Activated T-cell treated with anti-CD3 and anti-CD28 coated beads for 4 hours (primary cell): ENCODE measurements around the gene C3orf22.

ENCODE experiments used
- DNase-seq: peaks from one replicate; pipeline ENCODE4 v3.0.0-alpha.2; 2020

C3orf22 gene

GRCh38 chr3:126556637-126557414 is 1.9 kb downstream of the C3orf22 start:
- no peak for DNase-seq

- DNase-seq: no peak
These were observed 2.7 kb downstream of the C3orf22 start for GRCh38 chr3:126555795-126556636.

GRCh38 chr3:126554560-126555525 is 3.9 kb downstream of the C3orf22 start:
- no peak for DNase-seq

GRCh38 chr3:126553284-126554084 is 5.2 kb downstream of the C3orf22 start:
- DNase-seq: no peak

- no peak for DNase-seq
These were observed 5.9 kb downstream of the C3orf22 start for GRCh38 chr3:126552688-126553283.

- no peak for DNase-seq
These were observed 6.7 kb downstream of the C3orf22 start for GRCh38 chr3:126551839-126552687.

GRCh38 chr3:126551121-126551838 is 7.5 kb downstream of the C3orf22 start:
- no peak for DNase-seq

- no peak for DNase-seq
These were observed 8.2 kb downstream of the C3orf22 start for GRCh38 chr3:126550488-126551051.

GRCh38 chr3:126549861-126550487 is 8.8 kb downstream of the C3orf22 start:
- DNase-seq: no peak

- DNase-seq: no peak
These were observed 9.9 kb downstream of the C3orf22 start for GRCh38 chr3:126548556-126549466.

GRCh38 chr3:126547721-126548120 is 11.0 kb downstream of the C3orf22 start:
- DNase-seq: no peak

GRCh38 chr3:126546549-126547239 is 12.0 kb downstream of the C3orf22 start:
- no peak for DNase-seq

- DNase-seq: no peak
These were observed 12.7 kb downstream of the C3orf22 start for GRCh38 chr3:126546013-126546412.

- no peak for DNase-seq
These were observed 13.2 kb downstream of the C3orf22 start for GRCh38 chr3:126545544-126545943.

- no peak for DNase-seq
These were observed 14.0 kb downstream of the C3orf22 start for GRCh38 chr3:126544596-126545281.

GRCh38 chr3:126543457-126544061 is 15.2 kb downstream of the C3orf22 start:
- DNase-seq: no peak
